NT2/D1 (cell line): Measurements from ENCODE around the gene RGSL1.

ENCODE experiments used
- YY1 ChIP-seq: IDR thresholded peaks from 2 replicates; pipeline ENCODE4 v1.6.1; 2011; ENCODE audit not compliant: insufficient read length, insufficient read depth
- ZNF274 ChIP-seq: IDR thresholded peaks from 2 replicates; pipeline ENCODE4 v1.6.1; 2011; ENCODE audit warnings: mild to moderate bottlenecking, low read depth, low read length

- TF ChIP-seq ZNF274, result no peak
- no peak for TF ChIP-seq YY1
Observed at GRCh38 chr1:182520736-182521135, 70.8 kb downstream of the RGSL1 start.
